Skin epidermis (tissue), 12 donors: Measurements from ENCODE around the gene IRGC.

Source experiments
- H3K27ac ChIP-seq, 21 experiments: fragments of 200-600 bp; sonication (generic) in 11 of 21; one replicate each; pipeline ENCODE4 v1.5.0; 2020; ENCODE audit warnings: mild to moderate bottlenecking in 3 of 21, inconsistent platforms in 2 of 21, moderate library complexity in 2 of 21
- H3K4me3 ChIP-seq, 7 experiments: fragments of 200-600 bp; sonication (generic) in 2 of 7; one replicate each; pipeline ENCODE4 v1.5.0; 2020; ENCODE audit warnings: inconsistent platforms in 2 of 7, mild to moderate bottlenecking in 2 of 7, moderate library complexity in 1 of 7

The IRGC gene

DNA sequence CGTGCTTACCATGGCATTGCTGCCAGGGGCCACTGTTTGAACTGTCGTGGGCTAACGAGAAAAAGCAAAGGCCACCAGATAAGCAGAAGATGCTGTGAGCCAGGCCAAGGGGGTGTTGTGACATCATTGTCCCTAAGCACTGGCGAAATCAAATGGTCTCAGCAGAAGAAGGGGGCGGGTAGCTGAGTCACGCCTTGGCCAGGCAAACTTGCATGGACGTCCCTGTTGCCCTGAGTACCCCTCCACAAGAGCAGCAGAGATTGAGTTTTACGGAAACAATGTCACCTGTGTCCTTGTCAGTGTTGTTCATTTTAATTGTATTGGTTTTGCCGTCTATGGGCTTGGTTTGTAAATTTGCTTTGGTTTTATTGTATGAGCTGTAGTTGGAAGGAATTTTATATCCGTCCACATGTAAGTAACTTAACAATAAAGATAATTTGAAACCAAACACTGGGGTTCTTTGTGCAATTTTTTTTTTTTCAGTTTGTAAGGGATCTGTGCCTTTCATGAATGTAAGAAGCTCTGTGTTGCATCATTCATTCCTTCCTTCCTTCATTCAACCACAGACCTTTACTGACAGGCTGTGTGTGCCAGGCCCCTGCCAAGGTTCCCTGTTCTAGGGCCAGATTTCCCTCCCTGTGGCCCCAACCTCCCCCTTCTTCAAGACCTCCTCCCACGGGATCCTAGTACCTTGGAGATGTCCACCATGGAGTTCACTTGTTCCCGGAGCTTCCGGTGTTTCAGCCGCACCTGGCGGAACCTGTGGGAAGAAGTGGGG, 52.6 kb downstream of the IRGC start:
- Histone ChIP-seq H3K4me3 (no peak overlapping the region), H3K27ac (peak overlapping the region in 4 of 21 experiments; percentile 18 to 74 (median 42))

DNA sequence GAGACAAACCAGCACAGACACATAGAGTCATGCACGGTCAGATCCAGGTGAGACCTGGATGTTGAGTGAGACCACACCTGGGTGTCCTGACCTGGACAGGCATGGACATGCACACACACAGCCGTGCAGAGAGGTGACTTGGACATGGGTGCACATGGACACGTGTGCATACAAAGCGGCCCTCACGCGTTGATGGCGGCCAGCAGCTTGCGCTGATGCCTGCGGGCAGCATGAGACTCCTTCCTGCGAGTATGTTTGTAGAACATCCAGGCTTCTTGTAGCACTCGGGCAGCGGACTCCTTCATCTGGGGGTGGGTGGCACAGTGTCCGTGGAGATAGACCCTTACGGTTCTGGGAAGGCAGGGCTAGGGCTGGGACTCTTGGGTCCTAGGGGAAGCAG, 53.4 kb downstream of the IRGC start:
- no peak overlapping the region for H3K4me3 ChIP-seq
- peak overlapping the region in 1 of 21 experiments; percentile 51 for H3K27ac ChIP-seq
